PC-9 (cell line): ENCODE data around the gene KDM1A. TPM values are rescaled to one million over a fixed set of nuclear protein-coding genes. Genes with fewer than 3 reads are reported as not detected.

Experiments used
- Bru-seq: library from RNA; stranded (reverse); fragments of 400-500 nt; gene quantifications from one replicate; lab custom pipeline; 2021; lab: Mats Ljungman, UMichigan
- BruChase-seq, 2 experiments: library from RNA; stranded (reverse); fragments of 400-500 nt; gene quantifications; one replicate each; lab custom pipeline; 2021; lab: Mats Ljungman, UMichigan
- BruUV-seq: library from RNA; stranded (reverse); fragments of 400-500 nt; replicated peaks from 2 replicates; lab custom pipeline; 2021; lab: Mats Ljungman, UMichigan
- CTCF ChIA-PET: fragments of 300-600 bp; sonication (Branson Sonifier 250); formaldehyde crosslinking; loops from one replicate; lab custom pipeline; 2022; ENCODE audit warnings: antibody characterized with exemption; lab: Charles Lee
- POLR2A ChIA-PET: fragments of 300-600 bp; sonication (Branson Sonifier 250); formaldehyde crosslinking; loops from one replicate; lab custom pipeline; 2022; ENCODE audit warnings: antibody characterized with exemption; ENCODE audit not compliant: unreplicated experiment; lab: Charles Lee
- DNase-seq, 2 experiments: peaks; one replicate each; pipeline versions ENCODE4 v3.0.0 to v3.0.0-alpha.2; 2015 to 2022; ENCODE audit warnings: mixed read lengths in 1 of 2
- H2AFZ ChIP-seq: fragments of 200-600 bp; sonication (generic); 2 replicates; pipeline ENCODE4 v1.8.1; 2017; ENCODE audit warnings: antibody characterized with exemption
- H3F3A ChIP-seq: fragments of 200-600 bp; sonication (generic); 2 replicates; pipeline ENCODE4 v1.8.1; 2017; ENCODE audit warnings: antibody characterized with exemption, mild to moderate bottlenecking, low read depth; ENCODE audit not compliant: insufficient read depth
- H3K27ac ChIP-seq: fragments of 200-600 bp; sonication (generic); 2 replicates; pipeline ENCODE4 v1.6.1; 2016; ENCODE audit warnings: mixed run types
- H3K27me3 ChIP-seq: fragments of 200-600 bp; sonication (generic); 2 replicates; pipeline ENCODE4 v1.6.1; 2016; ENCODE audit warnings: low read depth, mixed run types; ENCODE audit not compliant: insufficient read depth
- H3K36me3 ChIP-seq: fragments of 200-600 bp; sonication (generic); 2 replicates; pipeline ENCODE4 v1.6.1; 2016; ENCODE audit warnings: low read depth, mixed run types
- H3K4me1 ChIP-seq: fragments of 200-600 bp; sonication (generic); replicated peaks from 2 replicates; pipeline ENCODE4 v1.6.1; 2016; ENCODE audit warnings: mixed run types; ENCODE audit not compliant: insufficient read depth
- H3K4me2 ChIP-seq: fragments of 200-600 bp; sonication (generic); 2 replicates; pipeline ENCODE4 v1.6.1; 2017; ENCODE audit warnings: mixed run types
- H3K4me3 ChIP-seq: fragments of 200-600 bp; sonication (generic); 2 replicates; pipeline ENCODE4 v1.6.1; 2016; ENCODE audit warnings: mixed run types
- H3K79me2 ChIP-seq: fragments of 200-600 bp; sonication (generic); 2 replicates; pipeline ENCODE4 v1.6.1; 2017; ENCODE audit warnings: low read depth, mixed run types
- H3K9me2 ChIP-seq: fragments of 200-600 bp; sonication (generic); 2 replicates; pipeline ENCODE4 v1.8.1; 2017; ENCODE audit warnings: mild to moderate bottlenecking; ENCODE audit not compliant: insufficient read depth
- H3K9me3 ChIP-seq: fragments of 200-600 bp; sonication (generic); 2 replicates; pipeline ENCODE4 v1.8.1; 2016; ENCODE audit warnings: low read depth; ENCODE audit not compliant: insufficient read depth
- H4K20me1 ChIP-seq: fragments of 200-600 bp; sonication (generic); 2 replicates; pipeline ENCODE4 v1.8.1; 2017; ENCODE audit not compliant: insufficient read depth
- EZH2 ChIP-seq: fragments of 200-600 bp; sonication (generic); IDR thresholded peaks from 2 replicates; pipeline ENCODE4 v1.8.0; 2017; ENCODE audit warnings: antibody characterized with exemption, low read depth
- intact Hi-C: fragments of 100-400 bp; cut with micrococcal nuclease; formaldehyde crosslinking; loops from one replicate; pipeline ENCODE4 v1.10.0; 2022; ENCODE audit not compliant: unreplicated experiment
- long read RNA-seq: library from polyadenylated mRNA; stranded (forward); transcript quantifications from one replicate; pipeline ENCODE4 v2.0.0, GENCODE V29; 2022
- total RNA-seq: library from RNA; stranded (reverse); gene quantifications from 2 replicates; pipeline ENCODE4 v1.2.3, GENCODE V29; 2021
- TF ChIP-seq, protein P1 (sequence below): fragments of 200-600 bp; sonication (generic); conservative IDR thresholded peaks from 2 replicates; pipeline ENCODE4 v1.6.1; 2017; ENCODE audit warnings: mixed run types, antibody characterized with exemption, mild to moderate bottlenecking, moderate library complexity

Gene KDM1A
- 185 and 213 TPM in 2 replicates for total RNA-seq
- Bru-seq, nascent RNA: percentile 97 among the genes with signal in this experiment
- percentile 96 among the genes with signal in this experiment for BruChase-seq, experiment 1, labeled RNA remaining after a 2-hour chase
- percentile 94 among the genes with signal in this experiment for BruChase-seq, experiment 2, labeled RNA remaining after a 6-hour chase
- long read RNA-seq, transcript KDM1A-201 (19 exons, 3,033 nt): major isoform, 345 of 780 reads
- long read RNA-seq, transcript KDM1A-203 (19 exons, 3,039 nt): minor isoform, 6 of 780 reads
- long read RNA-seq, transcript KDM1A-206 (1 exons, 2,810 nt): minor isoform, 59 of 780 reads
- long read RNA-seq, partial matches to known transcripts: 21 of 780 reads
- long read RNA-seq, other reads (novel, unspliced or antisense): 349 of 780 reads

DNA sequence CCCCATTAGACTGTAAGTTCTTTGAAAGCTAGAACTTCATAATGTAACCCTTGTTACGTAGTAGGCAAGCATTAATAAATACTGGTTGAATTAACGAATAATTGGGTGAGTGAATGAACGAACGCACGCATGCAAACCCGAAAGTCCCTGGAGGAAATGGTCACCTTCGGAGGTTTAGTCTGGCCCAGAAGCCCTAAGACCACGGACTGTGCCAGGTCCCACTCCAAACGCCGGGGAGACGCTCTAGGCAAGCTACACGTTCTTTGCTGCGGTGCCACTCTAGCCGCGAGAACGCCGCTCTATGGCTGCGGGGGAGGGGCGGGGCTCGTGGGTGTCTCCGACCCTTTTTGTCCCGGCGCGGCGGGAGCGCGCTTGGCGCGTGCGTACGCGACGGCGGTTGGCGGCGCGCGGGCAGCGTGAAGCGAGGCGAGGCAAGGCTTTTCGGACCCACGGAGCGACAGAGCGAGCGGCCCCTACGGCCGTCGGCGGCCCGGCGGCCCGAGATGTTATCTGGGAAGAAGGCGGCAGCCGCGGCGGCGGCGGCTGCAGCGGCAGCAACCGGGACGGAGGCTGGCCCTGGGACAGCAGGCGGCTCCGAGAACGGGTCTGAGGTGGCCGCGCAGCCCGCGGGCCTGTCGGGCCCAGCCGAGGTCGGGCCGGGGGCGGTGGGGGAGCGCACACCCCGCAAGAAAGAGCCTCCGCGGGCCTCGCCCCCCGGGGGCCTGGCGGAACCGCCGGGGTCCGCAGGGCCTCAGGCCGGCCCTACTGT is at the start of gene KDM1A:
TSS of gene KDM1A (plus strand) at position 375 of the 769 bp plus-strand sequence. CDS start at position 504, 129 bp downstream.
- H3K4me2 ChIP-seq: peak within 1 kb of the TSS; percentile 94
- ChIA-PET POLR2A (interaction anchor here (0.5 to 1.0 kb wide), 5 partner anchors 8 to 265 kb away, joined by 3 to 6 read pairs (median 4); no protein-coding TSS in a partner anchor), CTCF (no interaction called here)
- H2AFZ ChIP-seq: peak within 1 kb of the TSS; percentile 90
- peak; percentile 88 to 97 for DNase-seq
- no TSS peak for BruUV-seq
- H3K27ac ChIP-seq: peak within 1 kb of the TSS; percentile 88
- peaks cover 31% of the 10 kb centered on the region for H3K4me1 ChIP-seq
- peaks cover 18% of the 10 kb centered on the region; the same call in 1 of the 2 replicates for H3F3A ChIP-seq
- H3K27me3 ChIP-seq: no peaks in the 10 kb centered on the region
- H4K20me1 ChIP-seq: peaks cover 24% of the 10 kb centered on the region
- H3K9me3 ChIP-seq: no peaks in the 10 kb centered on the region
- intact Hi-C loops: loop anchor here (1.0 to 2.0 kb wide), 2 partner anchors 9 to 42 kb away; no protein-coding TSS in a partner anchor
- H3K36me3 ChIP-seq: peaks cover 24% of the 10 kb centered on the region; the same call in 1 of the 2 replicates
- no peak for TF ChIP-seq EZH2
- TF ChIP-seq, protein P1, sequence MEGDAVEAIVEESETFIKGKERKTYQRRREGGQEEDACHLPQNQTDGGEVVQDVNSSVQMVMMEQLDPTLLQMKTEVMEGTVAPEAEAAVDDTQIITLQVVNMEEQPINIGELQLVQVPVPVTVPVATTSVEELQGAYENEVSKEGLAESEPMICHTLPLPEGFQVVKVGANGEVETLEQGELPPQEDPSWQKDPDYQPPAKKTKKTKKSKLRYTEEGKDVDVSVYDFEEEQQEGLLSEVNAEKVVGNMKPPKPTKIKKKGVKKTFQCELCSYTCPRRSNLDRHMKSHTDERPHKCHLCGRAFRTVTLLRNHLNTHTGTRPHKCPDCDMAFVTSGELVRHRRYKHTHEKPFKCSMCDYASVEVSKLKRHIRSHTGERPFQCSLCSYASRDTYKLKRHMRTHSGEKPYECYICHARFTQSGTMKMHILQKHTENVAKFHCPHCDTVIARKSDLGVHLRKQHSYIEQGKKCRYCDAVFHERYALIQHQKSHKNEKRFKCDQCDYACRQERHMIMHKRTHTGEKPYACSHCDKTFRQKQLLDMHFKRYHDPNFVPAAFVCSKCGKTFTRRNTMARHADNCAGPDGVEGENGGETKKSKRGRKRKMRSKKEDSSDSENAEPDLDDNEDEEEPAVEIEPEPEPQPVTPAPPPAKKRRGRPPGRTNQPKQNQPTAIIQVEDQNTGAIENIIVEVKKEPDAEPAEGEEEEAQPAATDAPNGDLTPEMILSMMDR: no peak
- no peaks in the 10 kb centered on the region for H3K9me2 ChIP-seq
- H3K79me2 ChIP-seq: peaks cover 60% of the 10 kb centered on the region
- peak within 1 kb of the TSS; percentile 86 for H3K4me3 ChIP-seq

DNA sequence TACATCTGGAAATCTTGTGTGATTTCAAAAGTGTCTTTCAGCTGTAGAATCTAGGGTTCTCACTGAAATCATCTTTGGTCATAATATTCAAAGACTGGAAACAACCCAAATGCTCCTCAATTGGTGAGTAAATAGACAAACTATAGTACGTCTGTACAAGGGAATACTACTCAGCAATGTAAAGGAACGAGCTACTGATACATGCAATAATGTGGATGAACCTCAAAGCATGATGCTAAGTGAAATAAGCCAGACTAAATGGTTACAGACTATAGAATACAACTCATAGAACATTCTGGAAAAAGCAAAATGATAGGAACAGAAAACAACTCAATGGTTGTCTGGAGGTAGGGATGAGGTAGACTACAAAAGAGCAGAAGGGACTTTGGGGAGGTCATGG is 49.2 kb upstream of the KDM1A start:
- no TSS peak for BruUV-seq

More for the DNA sequence above, 49.2 kb upstream of the KDM1A start:
- no peak overlapping the region for H3K27ac ChIP-seq
- intact Hi-C loops: no loop called here
- H3F3A ChIP-seq: peaks cover 18% of the 10 kb centered on the region; the same call in 1 of the 2 replicates
- H3K4me3 ChIP-seq: no peak overlapping the region
- no peaks in the 10 kb centered on the region for H3K79me2 ChIP-seq
- no peak overlapping the region for H3K4me2 ChIP-seq
- no peak for TF ChIP-seq EZH2
- TF ChIP-seq, protein P1: no peak
- no peaks in the 10 kb centered on the region for H3K9me3 ChIP-seq
- peaks cover 18% of the 10 kb centered on the region for H3K4me1 ChIP-seq
- no peaks in the 10 kb centered on the region for H4K20me1 ChIP-seq
- H3K36me3 ChIP-seq: no peaks in the 10 kb centered on the region
- no peaks in the 10 kb centered on the region for H3K27me3 ChIP-seq
- H2AFZ ChIP-seq: no peak overlapping the region
- ChIA-PET POLR2A (no interaction called here), CTCF (interaction anchor here (0.6 kb wide), 1 partner anchor 103 kb away, joined by 4 read pairs; no protein-coding TSS in a partner anchor)
- H3K9me2 ChIP-seq: no peaks in the 10 kb centered on the region
- no peak for DNase-seq
